GM04503 (cell line): ENCODE measurements around the gene PPAN.

Experiments used
- DNase-seq: peaks from one replicate; pipeline ENCODE4 v3.0.0-alpha.2; 2012; ENCODE audit warnings: low read depth

Gene PPAN

DNA sequence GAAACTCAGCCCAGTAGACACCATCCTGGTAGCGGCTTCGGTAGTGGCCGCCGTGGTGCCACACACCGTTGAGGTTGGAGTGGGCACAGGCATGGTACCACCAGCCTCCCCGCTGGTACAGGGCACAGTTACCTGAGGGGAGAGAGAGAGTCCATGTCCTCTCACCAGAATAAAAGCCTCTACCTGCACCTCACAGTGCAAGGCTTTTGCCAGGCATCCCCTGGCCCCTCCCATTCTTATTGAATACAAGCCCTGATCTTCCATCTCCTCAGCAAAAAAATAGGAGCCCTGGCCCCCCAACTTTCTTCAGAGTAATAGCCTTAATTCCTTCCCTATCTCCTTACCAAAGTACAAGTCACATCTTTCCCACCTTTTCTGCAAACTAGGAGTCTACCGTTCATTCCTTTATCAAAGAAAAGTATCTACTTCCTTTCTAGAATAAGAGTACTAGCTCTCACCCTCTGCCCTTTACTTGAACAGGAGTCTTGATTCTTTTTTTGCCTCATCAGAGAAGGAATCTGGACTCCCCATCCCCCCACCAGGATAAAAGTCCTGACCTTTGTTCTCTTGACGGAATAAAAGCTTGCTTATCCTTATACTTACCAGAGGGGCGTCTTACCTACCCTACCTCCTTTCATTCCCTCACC lies 13.4 kb upstream of the PPAN start:
- DNase-seq: no peak

DNA sequence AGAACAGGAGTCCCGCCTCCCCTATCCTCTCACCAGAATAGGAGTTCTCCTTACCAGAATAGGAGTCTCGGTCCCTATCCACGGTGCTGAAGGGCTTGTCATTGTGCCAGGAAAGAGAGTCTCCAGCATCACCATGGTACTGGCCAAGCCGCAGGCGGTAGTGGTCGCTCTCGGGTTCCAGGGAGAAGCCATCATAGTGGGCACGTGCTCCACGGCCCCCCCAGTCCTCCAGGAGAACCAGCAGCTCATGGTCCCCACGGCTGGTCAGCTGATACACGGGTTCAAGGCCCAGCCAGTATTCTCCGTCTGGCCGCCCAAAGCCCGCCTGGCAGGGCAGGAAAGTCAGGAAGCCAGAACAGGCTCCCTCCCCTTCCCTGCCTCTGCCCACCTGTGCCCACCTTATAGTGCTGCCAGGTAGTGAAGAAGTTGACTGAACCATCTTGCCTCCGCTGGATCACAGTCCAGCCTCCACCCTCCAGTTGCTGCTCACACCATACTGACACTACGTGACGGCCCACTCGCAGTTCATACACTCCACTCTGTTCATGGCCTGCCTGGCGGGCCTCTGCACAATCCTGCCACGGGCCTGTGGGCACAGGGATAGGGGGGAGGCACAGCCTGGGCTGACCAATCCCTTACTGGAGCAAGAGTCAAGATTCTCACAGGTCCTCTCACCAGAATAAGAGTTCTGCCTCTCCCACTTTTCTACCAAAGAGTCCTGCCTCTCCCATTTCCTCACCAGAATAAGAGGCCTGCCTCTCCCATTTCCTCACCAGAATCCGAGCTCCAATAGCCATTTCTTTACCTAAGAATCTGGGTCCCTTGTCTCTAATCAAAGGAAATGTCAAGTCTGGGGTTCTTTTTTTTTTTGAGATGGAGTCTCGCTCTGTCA lies 12.6 kb upstream of the PPAN start:
- DNase-seq: no peak

DNA sequence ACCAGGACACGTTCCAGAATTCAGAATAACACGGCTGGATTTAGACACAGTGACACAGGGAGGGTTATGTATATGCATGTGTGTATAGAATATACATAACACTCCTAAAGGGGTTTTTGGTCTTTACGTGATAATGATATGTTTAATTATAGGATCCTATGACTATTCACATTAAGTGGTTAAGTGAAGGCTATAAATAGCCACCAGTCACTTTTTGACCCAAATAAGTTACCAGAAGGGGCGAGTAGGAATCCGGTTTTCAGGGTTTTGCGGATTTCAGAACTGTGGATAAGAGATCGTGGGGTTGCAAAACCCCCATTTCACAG lies 10.6 kb upstream of the PPAN start:
- no peak for DNase-seq

DNA sequence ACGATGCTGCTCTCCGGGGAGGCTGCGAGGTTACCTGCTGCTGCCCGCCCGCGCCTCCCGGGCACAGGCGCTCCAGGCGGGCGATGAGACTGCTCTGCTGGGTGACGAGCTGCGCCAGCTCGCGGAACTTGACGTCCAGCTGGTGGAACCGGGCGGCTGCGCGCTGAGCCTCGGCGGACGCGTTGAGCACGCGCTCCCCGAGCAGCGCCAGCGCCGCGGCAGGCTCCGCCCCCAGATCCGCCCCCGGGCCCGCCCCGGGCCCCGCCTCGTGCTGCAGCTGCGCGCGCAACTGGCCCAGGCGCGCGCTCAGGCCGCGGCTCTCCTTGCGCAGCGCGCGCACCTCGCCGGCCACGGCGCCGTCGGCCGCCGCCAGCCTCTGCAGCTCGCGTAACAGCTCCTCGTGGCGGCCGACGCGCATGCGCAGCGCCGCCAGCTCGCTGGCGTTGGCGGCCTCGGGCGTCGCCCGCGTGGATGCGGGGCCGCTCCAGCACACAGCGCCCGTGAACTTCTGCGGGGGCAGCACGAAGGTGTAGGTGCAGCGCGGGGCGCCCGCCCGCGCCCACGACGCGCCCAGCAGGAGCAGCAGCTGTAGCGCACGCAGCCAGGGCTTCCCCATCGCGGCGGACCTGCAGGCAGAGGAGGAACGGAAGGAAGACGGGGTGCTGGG lies 10.1 kb upstream of the PPAN start:
- no peak for DNase-seq

DNA sequence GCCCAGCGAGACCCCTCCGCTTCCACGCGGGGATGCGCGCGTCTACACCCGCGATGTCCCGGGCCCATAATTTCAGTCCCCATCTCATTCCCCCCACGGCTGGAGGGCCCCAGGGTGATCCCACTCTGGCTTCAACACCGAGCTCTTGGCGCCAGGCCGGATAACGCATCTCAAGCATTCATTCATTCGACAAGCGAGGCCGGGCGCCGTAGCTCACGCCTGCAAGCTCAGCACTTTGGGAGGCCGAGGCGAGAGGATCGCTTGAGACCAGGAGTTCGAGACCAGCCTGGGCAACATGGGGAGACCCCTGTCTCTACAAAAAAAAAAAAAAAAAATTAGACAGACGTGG lies 9.6 kb upstream of the PPAN start:
- DNase-seq: no peak

DNA sequence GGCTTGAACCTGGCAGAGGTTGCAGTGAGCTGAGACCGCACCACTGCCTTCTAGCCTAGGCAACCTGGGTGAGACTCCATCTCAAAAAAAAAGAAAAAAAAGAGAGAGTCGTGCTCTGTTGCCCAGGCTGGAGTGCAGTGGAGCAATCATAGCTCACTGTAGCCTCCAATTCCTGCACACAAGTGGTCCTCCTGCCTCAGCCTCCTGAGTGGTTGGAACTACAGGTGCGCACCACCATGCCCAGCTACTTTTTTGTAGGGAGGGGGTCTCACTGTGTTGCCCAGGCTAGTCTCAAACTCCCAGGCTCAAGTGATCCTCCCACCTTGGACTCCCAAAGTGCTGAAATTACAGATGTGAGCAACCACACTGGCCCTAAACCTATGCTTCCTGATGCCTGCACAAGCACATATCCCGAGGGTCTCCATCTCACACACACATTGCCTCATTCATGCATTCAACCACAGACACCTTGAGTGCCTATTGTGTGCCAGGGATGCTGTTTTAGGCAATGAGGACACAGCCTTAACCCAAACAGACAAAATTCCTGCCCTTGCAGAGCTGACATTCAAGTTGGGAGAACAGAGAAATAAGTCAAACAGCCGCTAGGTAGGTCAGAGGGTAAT lies 5.9 kb upstream of the PPAN start:
- no peak for DNase-seq

DNA sequence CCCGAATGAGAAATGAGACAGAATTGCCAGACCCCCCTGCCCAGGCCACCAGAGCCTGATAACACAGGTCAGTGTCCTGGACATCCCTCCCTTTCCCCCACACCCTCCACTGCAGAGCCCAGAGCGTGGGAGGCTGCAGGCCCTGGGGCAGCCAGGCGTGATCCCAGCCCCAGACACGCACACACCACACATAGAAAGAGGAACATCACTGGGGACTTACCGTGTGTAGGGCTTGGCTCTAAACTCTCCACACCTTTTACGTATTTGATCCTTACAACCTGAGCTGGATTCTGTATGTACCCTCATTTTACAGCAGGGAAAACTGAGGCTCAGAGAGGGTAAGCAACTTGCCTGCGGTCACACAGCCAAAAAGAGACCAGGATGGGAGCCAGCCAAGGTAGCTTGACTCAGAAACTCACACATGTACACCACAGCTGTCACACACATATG lies 3.4 kb upstream of the PPAN start:
- DNase-seq: no peak

DNA sequence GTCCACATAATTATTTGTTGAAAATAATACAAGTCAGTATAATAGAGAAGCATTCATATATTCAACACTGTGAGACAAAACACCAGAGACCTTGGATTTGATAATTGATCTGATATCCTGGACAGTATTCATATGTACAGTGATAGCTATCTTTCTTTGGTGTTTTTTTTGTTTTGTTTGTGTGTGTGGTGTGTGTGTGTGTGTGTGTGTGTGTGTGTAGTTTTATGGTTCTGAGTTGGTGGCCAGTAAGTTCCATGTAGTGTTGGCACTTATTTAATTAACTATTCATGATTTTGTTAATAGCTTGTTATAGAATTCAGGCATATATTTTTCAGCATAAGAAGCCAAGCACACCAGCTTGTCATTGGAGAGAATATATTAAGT lies 2.0 kb upstream of the PPAN start:
- DNase-seq: no peak

DNA sequence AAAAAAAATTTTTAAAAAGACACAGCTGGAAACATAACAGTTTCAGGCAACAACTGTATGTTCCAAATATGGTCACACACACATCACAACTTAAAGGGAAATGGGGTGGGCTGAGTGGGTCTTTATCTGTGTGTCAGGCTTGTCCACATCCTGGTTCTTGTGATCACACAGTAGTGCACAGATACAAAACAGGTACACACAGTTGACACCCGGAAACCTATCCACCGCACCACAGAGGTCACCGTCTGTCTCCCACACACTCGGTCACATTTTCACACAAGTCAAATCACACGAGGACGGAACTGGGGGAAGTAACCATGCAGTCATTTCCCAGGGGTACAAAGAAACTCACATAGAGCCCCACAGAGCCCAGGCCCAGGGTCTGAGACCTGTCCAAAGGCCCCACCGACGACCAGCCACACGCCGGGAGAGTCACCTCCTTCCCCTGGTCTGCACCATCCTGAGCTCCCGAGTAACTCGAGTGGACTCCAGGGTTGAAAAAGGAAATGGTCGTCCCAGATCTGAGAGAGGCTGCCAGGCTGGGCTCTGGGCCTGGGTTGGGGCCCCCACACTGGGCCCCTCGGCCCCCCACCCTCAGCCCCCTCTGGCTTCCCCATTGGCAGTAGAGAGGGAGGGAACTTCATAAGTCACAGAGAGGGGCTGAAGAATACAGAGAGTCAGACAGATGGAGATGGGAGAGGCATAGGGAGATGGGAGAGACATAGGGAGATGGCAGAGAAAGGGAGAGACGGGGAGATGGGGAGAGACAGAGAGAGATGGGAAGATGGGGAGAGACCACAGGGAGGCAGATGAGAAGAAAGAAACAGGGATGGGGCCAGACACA lies 1.3 kb upstream of the PPAN start:
- DNase-seq: no peak

DNA sequence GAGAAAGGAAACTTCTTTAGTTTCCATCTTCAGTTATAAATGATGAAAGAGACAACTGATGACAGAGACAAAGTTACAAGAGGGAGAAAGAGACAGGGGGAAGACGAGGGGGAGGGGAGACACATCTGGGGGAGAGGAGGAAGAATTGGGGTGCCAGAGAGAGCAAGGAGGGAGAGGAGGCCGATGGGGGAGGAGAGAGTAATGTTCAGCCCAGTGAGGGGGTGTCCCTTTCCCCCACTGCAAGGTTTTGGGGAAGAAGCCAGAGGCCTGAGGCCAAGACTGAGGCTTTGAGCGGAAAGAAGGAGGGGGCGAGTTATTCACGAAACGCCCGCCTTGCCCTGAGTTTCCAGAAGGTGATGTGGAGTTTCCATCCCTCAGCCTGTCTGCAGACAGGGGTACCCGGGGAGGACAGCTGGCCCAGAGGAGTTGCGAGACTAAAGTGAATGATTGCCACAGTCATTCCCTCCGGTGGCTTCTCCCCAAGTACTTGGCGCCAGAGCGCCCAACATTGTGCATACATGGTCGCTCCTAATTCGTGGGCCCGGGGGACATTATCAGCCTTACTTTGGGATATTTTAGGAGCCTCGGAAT lies 558 bp upstream of the PPAN start:
- no peak for DNase-seq

DNA sequence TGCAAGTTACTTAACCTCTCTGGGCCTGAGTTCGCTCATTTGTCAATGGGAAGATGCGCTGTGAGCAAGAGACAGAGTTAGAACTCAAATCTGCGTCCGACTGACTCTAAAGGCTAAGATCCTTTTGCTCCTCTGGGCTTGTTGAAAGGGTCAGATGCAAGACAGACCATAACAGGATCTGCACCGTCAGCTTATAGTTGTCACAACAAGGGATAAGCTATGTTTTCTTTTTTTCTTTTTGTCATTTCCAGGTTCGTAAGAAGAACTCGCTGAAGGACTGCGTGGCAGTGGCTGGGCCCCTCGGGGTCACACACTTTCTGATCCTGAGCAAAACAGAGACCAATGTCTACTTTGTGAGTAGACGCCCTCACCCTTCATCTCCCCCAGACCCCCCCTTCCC lies 1.1 kb downstream of the PPAN start:
- DNase-seq: no peak

DNA sequence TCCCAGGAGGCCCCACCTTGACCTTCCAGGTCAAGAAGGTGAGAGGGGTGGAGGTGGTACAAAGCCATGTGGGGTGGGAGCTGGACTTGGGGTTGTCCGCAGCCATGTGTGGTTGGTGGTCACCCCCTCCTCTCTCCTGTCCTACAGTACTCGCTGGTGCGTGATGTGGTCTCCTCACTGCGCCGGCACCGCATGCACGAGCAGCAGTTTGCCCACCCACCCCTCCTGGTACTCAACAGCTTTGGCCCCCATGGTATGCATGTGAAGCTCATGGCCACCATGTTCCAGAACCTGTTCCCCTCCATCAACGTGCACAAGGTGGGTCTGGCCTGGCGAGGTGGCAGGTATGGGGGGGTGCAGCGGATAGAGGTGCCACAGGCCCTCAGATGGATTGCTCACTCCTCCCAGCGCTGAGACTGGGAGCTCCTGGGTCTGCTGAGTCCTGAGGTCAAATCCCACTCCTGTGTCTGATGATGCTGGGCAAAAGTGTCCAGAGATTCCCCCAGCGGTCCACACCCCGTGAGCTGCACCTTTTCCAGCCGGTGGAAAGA lies 1.7 kb downstream of the PPAN start:
- no peak for DNase-seq

DNA sequence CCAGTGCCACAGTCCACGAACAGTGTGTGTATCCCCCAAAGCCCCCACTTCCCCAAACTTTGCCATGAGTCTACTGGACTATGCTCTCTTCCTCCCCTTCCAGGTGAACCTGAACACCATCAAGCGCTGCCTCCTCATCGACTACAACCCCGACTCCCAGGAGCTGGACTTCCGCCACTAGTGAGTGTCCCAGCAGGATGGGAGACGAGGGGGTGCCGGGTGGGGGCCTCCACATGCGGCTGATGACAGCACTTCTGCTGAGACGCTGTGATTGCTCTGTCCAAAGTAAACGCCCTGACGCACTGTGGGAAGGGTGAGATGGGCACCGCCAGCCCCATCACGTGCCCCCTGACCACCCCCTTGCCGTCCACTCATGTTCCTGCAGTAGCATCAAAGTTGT lies 3.4 kb downstream of the PPAN start:
- DNase-seq: no peak

DNA sequence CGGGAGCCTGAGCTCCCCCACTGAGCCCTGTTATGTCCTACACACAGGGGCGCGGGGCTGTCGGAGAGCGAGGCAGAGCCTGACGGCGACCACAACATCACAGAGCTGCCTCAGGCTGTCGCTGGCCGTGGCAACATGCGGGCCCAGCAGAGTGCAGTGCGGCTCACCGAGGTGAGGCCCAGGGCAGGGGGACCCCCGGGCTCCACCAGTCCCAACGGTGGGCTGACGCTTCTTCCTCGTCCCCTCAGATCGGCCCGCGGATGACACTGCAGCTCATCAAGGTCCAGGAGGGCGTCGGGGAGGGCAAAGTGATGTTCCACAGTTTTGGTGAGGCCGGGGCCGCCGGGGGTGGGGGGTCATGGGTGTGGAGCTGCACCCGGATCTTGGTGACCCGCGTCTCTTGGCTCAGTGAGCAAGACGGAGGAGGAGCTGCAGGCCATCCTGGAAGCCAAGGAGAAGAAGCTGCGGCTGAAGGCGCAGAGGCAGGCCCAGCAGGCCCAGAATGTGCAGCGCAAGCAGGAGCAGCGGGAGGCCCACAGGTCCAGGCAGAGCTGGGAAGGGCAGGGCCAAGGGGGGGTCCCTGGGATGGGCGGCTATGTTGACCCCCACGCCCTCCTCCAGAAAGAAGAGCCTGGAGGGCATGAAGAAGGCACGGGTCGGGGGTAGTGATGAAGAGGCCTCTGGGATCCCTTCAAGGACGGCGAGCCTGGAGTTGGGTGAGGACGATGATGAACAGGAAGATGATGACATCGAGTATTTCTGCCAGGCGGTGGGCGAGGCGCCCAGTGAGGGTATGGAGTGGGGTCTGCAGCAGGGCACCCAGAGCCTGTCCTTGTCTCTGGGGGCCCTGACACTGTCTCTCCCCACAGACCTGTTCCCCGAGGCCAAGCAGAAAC lies 4.2 kb downstream of the PPAN start:
- no peak for DNase-seq

DNA sequence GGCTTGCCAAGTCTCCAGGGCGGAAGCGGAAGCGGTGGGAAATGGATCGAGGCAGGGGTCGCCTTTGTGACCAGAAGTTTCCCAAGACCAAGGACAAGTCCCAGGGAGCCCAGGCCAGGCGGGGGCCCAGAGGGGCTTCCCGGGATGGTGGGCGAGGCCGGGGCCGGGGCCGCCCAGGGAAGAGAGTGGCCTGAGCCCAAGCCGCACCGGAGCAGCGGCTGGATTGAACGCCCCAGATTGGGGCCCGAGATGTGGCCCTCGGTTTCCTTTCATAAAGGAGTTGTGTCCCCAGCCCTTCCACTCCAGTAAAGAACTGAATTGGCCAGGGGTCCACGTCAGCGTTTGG lies 4.8 kb downstream of the PPAN start:
- no peak for DNase-seq

DNA sequence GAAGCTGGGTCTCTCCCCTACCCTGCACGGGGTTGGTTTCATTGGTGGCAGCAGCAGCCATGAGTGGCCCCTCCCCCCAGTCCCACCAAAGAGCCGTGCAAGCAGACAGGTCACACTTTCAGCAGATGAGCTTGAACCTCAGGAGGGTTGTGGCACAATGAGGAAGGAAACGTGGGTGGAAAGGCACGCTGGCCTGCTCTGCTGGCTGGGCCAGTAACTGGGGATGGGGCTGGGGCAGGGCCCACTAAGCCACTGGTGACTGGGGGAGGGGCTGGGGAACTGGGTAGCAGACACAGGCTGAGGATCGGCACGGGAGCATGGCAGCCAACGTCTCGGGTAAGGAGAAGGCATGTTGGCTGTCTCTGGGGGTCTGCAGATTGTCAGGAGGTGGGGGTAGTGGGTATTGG lies 5.2 kb downstream of the PPAN start, which contains the start of gene P2RY11:
Gene P2RY11, plus strand, starts transcription at position 289 of the 407 bp plus-strand sequence. Its CDS starts 29 bp downstream, at position 318.
- no peak for DNase-seq

DNA sequence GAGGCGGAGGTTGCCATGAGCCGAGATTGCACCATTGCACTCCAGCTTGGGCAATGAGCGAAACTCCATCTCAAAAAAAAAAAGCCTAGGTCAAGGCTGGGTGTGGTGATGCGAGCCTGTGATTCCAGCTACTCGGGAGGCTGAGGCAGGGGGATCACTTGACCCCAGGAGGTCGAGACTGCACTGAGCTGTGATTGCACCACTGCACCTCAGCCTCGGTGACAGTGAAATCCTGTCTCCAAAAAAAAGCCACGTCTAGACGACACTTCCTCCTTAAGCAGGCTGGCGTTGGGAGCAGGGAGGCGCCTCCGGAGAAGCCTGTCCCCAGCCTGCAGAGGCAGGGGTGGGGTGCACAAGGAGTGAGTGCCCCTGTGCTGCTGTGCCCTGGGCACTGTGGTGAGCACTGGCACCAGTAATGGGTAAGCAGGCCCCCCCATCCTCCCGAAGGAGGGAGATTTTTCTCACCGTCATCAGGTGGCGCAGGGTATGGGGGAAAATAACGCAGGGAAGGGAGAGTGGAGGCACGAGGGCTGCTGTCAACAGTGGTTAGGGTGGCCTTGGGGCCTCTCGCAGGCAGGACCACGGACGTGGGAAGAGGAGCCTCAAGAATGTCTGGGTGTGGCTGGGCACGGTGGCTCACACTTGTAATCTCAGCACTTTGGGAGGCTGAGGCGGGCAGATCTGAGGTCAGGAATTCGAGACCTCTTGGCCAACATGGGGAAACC lies 6.0 kb downstream of the PPAN start:
- DNase-seq: no peak

DNA sequence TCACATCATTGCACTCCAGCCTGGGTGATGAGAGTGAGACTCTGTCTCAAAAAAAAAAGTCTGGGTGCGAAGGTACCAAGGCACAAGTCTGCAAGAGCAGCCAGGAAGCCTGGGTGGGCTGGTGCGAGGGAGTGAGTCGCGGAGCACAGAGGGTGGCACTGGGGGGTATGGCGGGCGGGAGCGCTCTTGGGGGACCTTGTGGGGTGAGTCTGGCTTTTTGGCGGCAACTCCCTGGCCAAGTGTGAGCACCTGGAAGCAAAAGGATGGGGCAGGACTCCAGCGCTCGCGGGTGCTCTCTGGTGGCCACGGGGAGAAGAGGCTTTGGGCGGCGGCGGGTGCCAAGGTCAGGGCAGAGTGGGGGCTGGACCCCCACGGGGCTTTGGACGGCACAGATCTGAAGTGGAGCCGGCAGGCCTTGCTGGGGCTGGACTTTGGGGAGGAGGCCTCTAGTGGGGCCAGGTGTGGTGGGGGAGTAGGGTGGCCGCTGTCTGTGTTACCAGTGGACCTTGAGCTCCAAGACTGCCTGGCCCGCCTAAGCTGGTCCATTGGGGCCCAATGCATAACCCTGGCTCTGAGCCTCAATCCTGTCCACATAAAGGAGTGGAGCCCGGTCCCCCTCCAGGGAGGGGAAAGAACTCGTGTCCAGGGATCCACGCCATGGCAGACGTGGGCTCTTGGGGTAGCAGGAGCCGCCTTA lies 6.9 kb downstream of the PPAN start:
- DNase-seq: no peak

DNA sequence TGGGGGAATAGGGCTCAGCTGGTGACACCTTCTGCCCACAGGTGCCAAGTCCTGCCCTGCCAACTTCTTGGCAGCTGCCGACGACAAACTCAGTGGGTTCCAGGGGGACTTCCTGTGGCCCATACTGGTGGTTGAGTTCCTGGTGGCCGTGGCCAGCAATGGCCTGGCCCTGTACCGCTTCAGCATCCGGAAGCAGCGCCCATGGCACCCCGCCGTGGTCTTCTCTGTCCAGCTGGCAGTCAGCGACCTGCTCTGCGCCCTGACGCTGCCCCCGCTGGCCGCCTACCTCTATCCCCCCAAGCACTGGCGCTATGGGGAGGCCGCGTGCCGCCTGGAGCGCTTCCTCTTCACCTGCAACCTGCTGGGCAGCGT lies 7.4 kb downstream of the PPAN start:
- no peak for DNase-seq
